Lower lobe of right lung (tissue), 2 donors: ENCODE data around the gene PPP1R13B. TPM values are rescaled to one million over a fixed set of nuclear protein-coding genes. Genes with fewer than 3 reads are reported as not detected.

ENCODE experiments used
- ATAC-seq, 2 donors: fragments of 200-7000 bp; cut with Tn5 transposase; one replicate each; pipeline ENCODE4 v1.9.1; 2020 to 2022; ENCODE audit warnings: mild to moderate bottlenecking in 2 of 2, moderate library complexity in 2 of 2
- DNase-seq: peaks from one replicate; pipeline ENCODE4 v3.0.0-alpha.2; 2020
- H3K27ac ChIP-seq: fragments of 200-600 bp; one replicate; pipeline ENCODE4 v1.8.0; 2022
- H3K27me3 ChIP-seq: fragments of 200-600 bp; one replicate; pipeline ENCODE4 v1.8.0; 2022; ENCODE audit warnings: low read depth
- H3K36me3 ChIP-seq: fragments of 200-600 bp; one replicate; pipeline ENCODE4 v1.8.0; 2022; ENCODE audit warnings: mild to moderate bottlenecking
- H3K4me1 ChIP-seq: fragments of 200-600 bp; one replicate; pipeline ENCODE4 v1.8.0; 2022
- H3K4me3 ChIP-seq: fragments of 200-600 bp; one replicate; pipeline ENCODE4 v1.8.0; 2022; ENCODE audit warnings: mild to moderate bottlenecking
- H3K9me3 ChIP-seq: fragments of 200-600 bp; one replicate; pipeline ENCODE4 v1.8.0; 2022
- CTCF ChIP-seq: fragments of 200-600 bp; IDR thresholded peaks from one replicate; pipeline ENCODE4 v1.8.0; 2022; ENCODE audit warnings: antibody characterized with exemption, mild to moderate bottlenecking
- intact Hi-C: fragments of 100-400 bp; cut with DNase I; formaldehyde crosslinking; loops from one replicate; pipeline ENCODE4 v1.11.0; 2022
- total RNA-seq: library from RNA; stranded (reverse); fragmentation: NEBNext Ultra II Directional; extraction: Animal tissue kit (Norgen Biotek cat#: 25700); gene quantifications from one replicate; pipeline ENCODE4 v1.2.1, GENCODE V29; 2021
- donor health status: DM: no; HTN: yes; CAD: no; lungs with severe emphysema.

Gene PPP1R13B
- total RNA-seq, 1 donor from 2014 or later, result 60.6 TPM

- intact Hi-C loops, result no loop called here
- Histone ChIP-seq H3K4me1 (peaks cover 17% of the 10 kb centered on the region), H3K27me3 (no peaks in the 10 kb centered on the region), H3K9me3 (no peaks in the 10 kb centered on the region), H3K36me3 (peaks cover 99% of the 10 kb centered on the region), H3K4me3 (no peak overlapping the region), H3K27ac (no peak overlapping the region)
- TF ChIP-seq CTCF, result no peak
- ATAC-seq, result no peak
- DNase-seq, result no peak
Observed at GRCh38 chr14:103738701-103739451, 108.5 kb downstream of the PPP1R13B start.

GRCh38 chr14:103738166-103738565 lies 109.2 kb downstream of the PPP1R13B start:
- intact Hi-C loops, result no loop called here

GRCh38 chr14:103737432-103738045 lies 109.8 kb downstream of the PPP1R13B start:
- Histone ChIP-seq H3K9me3 (no peaks in the 10 kb centered on the region), H3K36me3 (peaks cover 99% of the 10 kb centered on the region), H3K27me3 (no peaks in the 10 kb centered on the region), H3K4me1 (peaks cover 17% of the 10 kb centered on the region), H3K27ac (peak overlapping the region; percentile 18), H3K4me3 (no peak overlapping the region)
- DNase-seq (peak; percentile 30), ATAC-seq (no peak)
- no peak for TF ChIP-seq CTCF
- intact Hi-C loops, result no loop called here

More at GRCh38 chr14:103738166-103738565, 109.2 kb downstream of the PPP1R13B start:
- no peak overlapping the region for H3K27ac ChIP-seq
- TF ChIP-seq CTCF, result no peak
- peaks cover 99% of the 10 kb centered on the region for H3K36me3 ChIP-seq
- no peak overlapping the region for H3K4me3 ChIP-seq
- DNase-seq (no peak), ATAC-seq (no peak)
- H3K4me1 ChIP-seq, result peaks cover 17% of the 10 kb centered on the region
- no peaks in the 10 kb centered on the region for H3K9me3 ChIP-seq
- no peaks in the 10 kb centered on the region for H3K27me3 ChIP-seq

- no peak overlapping the region for H3K4me3 ChIP-seq
- intact Hi-C loops, result no loop called here
- no peaks in the 10 kb centered on the region for H3K9me3 ChIP-seq
- no peaks in the 10 kb centered on the region for H3K27me3 ChIP-seq
- H3K27ac ChIP-seq, result peak overlapping the region; percentile 18
- DNase-seq, result peak; percentile 39
- H3K4me1 ChIP-seq, result peaks cover 17% of the 10 kb centered on the region
- H3K36me3 ChIP-seq, result peaks cover 98% of the 10 kb centered on the region
- TF ChIP-seq CTCF, result no peak
- no peak for ATAC-seq
Observed at GRCh38 chr14:103736546-103737431, 110.6 kb downstream of the PPP1R13B start.

- Histone ChIP-seq H3K4me1 (peaks cover 17% of the 10 kb centered on the region), H3K36me3 (peaks cover 95% of the 10 kb centered on the region), H3K9me3 (no peaks in the 10 kb centered on the region), H3K27me3 (no peaks in the 10 kb centered on the region), H3K4me3 (no peak overlapping the region), H3K27ac (peak overlapping the region; percentile 31)
- DNase-seq, result peak; percentile 39
- no peak for ATAC-seq
- intact Hi-C loops, result no loop called here
- no peak for TF ChIP-seq CTCF
Observed at GRCh38 chr14:103735815-103736545, 111.4 kb downstream of the PPP1R13B start.
